Esophagus muscularis mucosa (tissue), 4 donors: ENCODE measurements around the gene UBA7. TPM values are rescaled to one million over a fixed set of nuclear protein-coding genes. Genes with fewer than 3 reads are reported as not detected.
"Not testable (repeated sequence)": the region's sequence is repeated elsewhere in the genome, so short reads cannot be mapped to it uniquely, and the experiment has no call there.

Experiments
- DNase-seq: peaks from one replicate; pipeline ENCODE4 v3.0.0-alpha.2; 2017; ENCODE audit errors: extremely low spot score
- H3K27ac ChIP-seq, 4 donors: fragments of 200-600 bp; sonication (generic); replicated peaks in 1 of 4; 1 replicate in 3 of 4; 2 replicates in 1 of 4; pipeline ENCODE4 v1.5.1; 2016 to 2019; ENCODE audit warnings: mild to moderate bottlenecking in 1 of 4
- H3K27me3 ChIP-seq, 4 donors: fragments of 200-600 bp; sonication (generic); one replicate each; pipeline versions ENCODE4 v1.5.1 to v1.6.0; 2016 to 2019
- H3K36me3 ChIP-seq, 4 donors: fragments of 200-600 bp; sonication (generic); one replicate each; pipeline ENCODE4 v1.5.1; 2016 to 2019
- H3K4me1 ChIP-seq, 4 donors: fragments of 200-600 bp; sonication (generic); one replicate each; pipeline ENCODE4 v1.5.1; 2016 to 2019
- H3K4me3 ChIP-seq, 4 donors: fragments of 200-600 bp; sonication (generic); 1 replicate in 2 of 4; 2 replicates in 2 of 4; pipeline ENCODE4 v1.5.1; 2016 to 2019; ENCODE audit warnings: mild to moderate bottlenecking in 4 of 4, moderate library complexity in 1 of 4
- H3K9me3 ChIP-seq, 4 donors: fragments of 200-600 bp; sonication (generic); 1 replicate in 3 of 4; 2 replicates in 1 of 4; pipeline ENCODE4 v1.5.1; 2016 to 2019
- CTCF ChIP-seq, 3 experiments: fragments of 200-600 bp in 2 of 3; fragments of 450-650 bp in 1 of 3; sonication (generic) in 2 of 3; IDR thresholded peaks; one replicate each; pipeline ENCODE4 v1.5.1; 2017 to 2019; ENCODE audit warnings: antibody characterized with exemption in 3 of 3, mild to moderate bottlenecking in 2 of 3, moderate library complexity in 1 of 3
- EP300 ChIP-seq: sonication (generic); formaldehyde crosslinking; IDR thresholded peaks from one replicate; pipeline ENCODE4 v1.6.1; 2017; ENCODE audit warnings: antibody characterized with exemption
- POLR2A ChIP-seq: fragments of 450-650 bp; IDR thresholded peaks from one replicate; pipeline ENCODE4 v1.6.1; 2017; ENCODE audit warnings: antibody characterized with exemption, moderate library complexity, mild to moderate bottlenecking, low read depth
- POLR2AphosphoS5 ChIP-seq, 2 donors: sonication (generic); formaldehyde crosslinking; IDR thresholded peaks; one replicate each; pipeline ENCODE4 v1.6.1; 2017; ENCODE audit warnings: antibody characterized with exemption in 2 of 2
- WGBS: methylation state at CpG from one replicate; pipeline ENCODE4 v1.1.5; 2018; 5-methylcytosine and 5-hydroxymethylcytosine counted together
- intact Hi-C: fragments of 100-400 bp; cut with DNase I; formaldehyde crosslinking; loops from one replicate; pipeline ENCODE4 v1.15.1; 2023
- total RNA-seq, 4 donors: library from RNA; depleted of rRNA; stranded (reverse); fragments of >200 nt; gene quantifications; one replicate each; pipeline versions ENCODE4 v1.1.0 to v1.2.1, GENCODE V29; 2016

The UBA7 gene
- total RNA-seq, 4 donors from 2014 or later = 25.5 to 40.0 (median 31.4) TPM

GRCh38 chr3:49780080-49780974, 33.4 kb downstream of the UBA7 start:
- no peaks in the 10 kb centered on the region for H3K9me3 ChIP-seq
- H3K27me3 ChIP-seq = no peaks in the 10 kb centered on the region
- intact Hi-C loops = no loop called here
- H3K36me3 ChIP-seq = peaks cover 4 to 56% (median 34%) of the 10 kb centered on the region in 4 donors
- TF ChIP-seq EP300 (no peak), POLR2A (no peak), POLR2AphosphoS5 (IDR thresholded peaks at IDR 0.05) (no peak), CTCF (IDR thresholded peaks at IDR 0.05) (no peak)
- H3K4me1 ChIP-seq = peaks cover 44 to 82% (median 65%) of the 10 kb centered on the region in 4 donors
- 57% methylated on average over 4 of the region's 4 CpGs for WGBS
- no peak for DNase-seq
- no peak overlapping the region for H3K27ac ChIP-seq
- no peak overlapping the region for H3K4me3 ChIP-seq

GRCh38 chr3:49779358-49780079, 34.2 kb downstream of the UBA7 start:
- H3K27me3 ChIP-seq = no peaks in the 10 kb centered on the region
- H3K4me1 ChIP-seq = peaks cover 43 to 82% (median 64%) of the 10 kb centered on the region in 4 donors
- peaks cover 4 to 52% (median 33%) of the 10 kb centered on the region in 4 donors for H3K36me3 ChIP-seq
- intact Hi-C loops = no loop called here
- no peak overlapping the region for H3K4me3 ChIP-seq
- DNase-seq = no peak
- WGBS = 88% methylated on average over 5 of the region's 5 CpGs
- TF ChIP-seq POLR2AphosphoS5 (IDR thresholded peaks at IDR 0.05) (no peak), EP300 (no peak), POLR2A (no peak), CTCF (IDR thresholded peaks at IDR 0.05) (no peak)
- no peaks in the 10 kb centered on the region for H3K9me3 ChIP-seq
- H3K27ac ChIP-seq = no peak overlapping the region

GRCh38 chr3:49776101-49776500, 37.7 kb downstream of the UBA7 start:
- WGBS = 87% methylated on average over 8 of the region's 8 CpGs

GRCh38 chr3:49775538-49775937, 38.2 kb downstream of the UBA7 start:
- TF ChIP-seq EP300 (no peak), POLR2A (no peak), POLR2AphosphoS5 (IDR thresholded peaks at IDR 0.05) (no peak), CTCF (IDR thresholded peaks at IDR 0.05) (no peak)
- H3K27ac ChIP-seq = no peak overlapping the region
- 47% methylated on average over 3 of the region's 3 CpGs for WGBS
- peaks cover 0 to 19% (median 13%) of the 10 kb centered on the region in 4 donors for H3K36me3 ChIP-seq
- no peak overlapping the region for H3K4me3 ChIP-seq
- peaks cover 14 to 51% (median 34%) of the 10 kb centered on the region in 4 donors for H3K4me1 ChIP-seq
- H3K27me3 ChIP-seq = no peaks in the 10 kb centered on the region
- no peak for DNase-seq
- no peaks in the 10 kb centered on the region for H3K9me3 ChIP-seq
- intact Hi-C loops = no loop called here

More at GRCh38 chr3:49776101-49776500, 37.7 kb downstream of the UBA7 start:
- DNase-seq, H3K9me3 ChIP-seq, H3K4me3 ChIP-seq, H3K27me3 ChIP-seq, intact Hi-C loops, H3K27ac ChIP-seq: not testable (repeated sequence)
- H3K36me3 ChIP-seq = peaks cover 0 to 20% (median 16%) of the 10 kb centered on the region in 4 donors
- peaks cover 19 to 56% (median 35%) of the 10 kb centered on the region in 4 donors for H3K4me1 ChIP-seq

- WGBS = 100% methylated on average over 2 of the region's 2 CpGs
- intact Hi-C loops = no loop called here
- TF ChIP-seq POLR2A (no peak), EP300 (no peak), CTCF (IDR thresholded peaks at IDR 0.05) (no peak), POLR2AphosphoS5 (IDR thresholded peaks at IDR 0.05) (no peak)
- Histone ChIP-seq H3K27ac (no peak overlapping the region), H3K9me3 (no peaks in the 10 kb centered on the region), H3K27me3 (no peaks in the 10 kb centered on the region), H3K36me3 (peaks cover 4 to 20% (median 8%) of the 10 kb centered on the region in 4 donors), H3K4me3 (no peak overlapping the region), H3K4me1 (peaks cover 7 to 28% (median 25%) of the 10 kb centered on the region in 4 donors)
- no peak for DNase-seq
Observed at GRCh38 chr3:49772703-49773102, 41.0 kb downstream of the UBA7 start.
